HT-29 (cell line): Measurements from ENCODE around the gene AAK1. TPM values are rescaled to one million over a fixed set of nuclear protein-coding genes. Genes with fewer than 3 reads are reported as not detected.
"Not testable (repeated sequence)": the region's sequence is repeated elsewhere in the genome, so short reads cannot be mapped to it uniquely, and the experiment has no call there.

Experiments
- DNase-seq: peaks from one replicate; pipeline ENCODE4 v3.0.0-alpha.2; 2015; ENCODE audit warnings: low spot score
- total RNA-seq: library from RNA; depleted of rRNA; stranded (reverse); fragments of >200 nt; shearing (Covaris generic); gene quantifications from 2 replicates; pipeline ENCODE4 v1.2.3, GENCODE V29; 2014

Gene AAK1
- total RNA-seq, 1 experiment from 2014 or later, result 14.7 TPM

GRCh38 chr2:69625078-69625795, 18.3 kb downstream of the AAK1 start:
- DNase-seq, result peak; percentile 56

GRCh38 chr2:69624611-69625010, 18.9 kb downstream of the AAK1 start:
- no peak for DNase-seq

GRCh38 chr2:69624131-69624530, 19.4 kb downstream of the AAK1 start:
- DNase-seq, result no peak

- DNase-seq, result no peak
These were observed 20.3 kb downstream of the AAK1 start for GRCh38 chr2:69623236-69623635.

- not testable (repeated sequence) for DNase-seq
These were observed 20.7 kb downstream of the AAK1 start for GRCh38 chr2:69622805-69623204.

- DNase-seq, result not testable (repeated sequence)
These were observed 21.5 kb downstream of the AAK1 start for GRCh38 chr2:69622017-69622540.

- no peak for DNase-seq
These were observed 22.1 kb downstream of the AAK1 start for GRCh38 chr2:69621440-69621839.

GRCh38 chr2:69620870-69621269, 22.7 kb downstream of the AAK1 start:
- DNase-seq, result no peak

- no peak for DNase-seq
These were observed 23.8 kb downstream of the AAK1 start for GRCh38 chr2:69619725-69620124.

- DNase-seq, result no peak
These were observed 25.2 kb downstream of the AAK1 start for GRCh38 chr2:69618362-69618761.

- DNase-seq, result no peak
These were observed 25.8 kb downstream of the AAK1 start for GRCh38 chr2:69617744-69618143.

GRCh38 chr2:69616755-69617154, 26.8 kb downstream of the AAK1 start:
- DNase-seq, result peak; percentile 65

- no peak for DNase-seq
These were observed 27.6 kb downstream of the AAK1 start for GRCh38 chr2:69615969-69616368.

- peak; percentile 41 for DNase-seq
These were observed 28.4 kb downstream of the AAK1 start for GRCh38 chr2:69615078-69615625.

- no peak for DNase-seq
These were observed 30.8 kb downstream of the AAK1 start for GRCh38 chr2:69612707-69613106.

GRCh38 chr2:69612200-69612599, 31.3 kb downstream of the AAK1 start:
- no peak for DNase-seq

- DNase-seq, result no peak
These were observed 35.4 kb downstream of the AAK1 start for GRCh38 chr2:69608109-69608508.

GRCh38 chr2:69606771-69607170, 36.8 kb downstream of the AAK1 start:
- DNase-seq, result not testable (repeated sequence)

- DNase-seq, result no peak
These were observed 38.3 kb downstream of the AAK1 start for GRCh38 chr2:69605284-69605683.

- no peak for DNase-seq
These were observed 38.7 kb downstream of the AAK1 start for GRCh38 chr2:69604836-69605235.

GRCh38 chr2:69604026-69604678, 39.4 kb downstream of the AAK1 start:
- no peak for DNase-seq

GRCh38 chr2:69603146-69603743, 40.3 kb downstream of the AAK1 start:
- no peak for DNase-seq
